Osteocyte (in vitro differentiated cells): ENCODE results near the gene BAIAP3. TPM values are rescaled to one million over a fixed set of nuclear protein-coding genes. Genes with fewer than 3 reads are reported as not detected.

Experiments
- DNase-seq: peaks from one replicate; pipeline ENCODE4 v3.0.0; 2021; ENCODE audit warnings: mixed read lengths; ENCODE audit not compliant: unreplicated experiment; ENCODE audit errors: extremely low spot score
- H3K27ac Mint-ChIP-seq: one replicate; pipeline ENCODE4 v1.8.0; 2021; ENCODE audit warnings: mild to moderate bottlenecking, mixed read lengths; ENCODE audit not compliant: unreplicated experiment
- H3K27me3 Mint-ChIP-seq: one replicate; pipeline ENCODE4 v1.8.0; 2021; ENCODE audit warnings: mixed read lengths; ENCODE audit not compliant: unreplicated experiment
- H3K36me3 Mint-ChIP-seq: one replicate; pipeline ENCODE4 v1.8.0; 2021; ENCODE audit warnings: mixed read lengths; ENCODE audit not compliant: unreplicated experiment
- H3K4me1 Mint-ChIP-seq: one replicate; pipeline ENCODE4 v1.8.0; 2021; ENCODE audit warnings: mixed read lengths; ENCODE audit not compliant: unreplicated experiment
- H3K4me3 Mint-ChIP-seq: one replicate; pipeline ENCODE4 v1.8.0; 2021; ENCODE audit warnings: mild to moderate bottlenecking, moderate library complexity, mixed read lengths; ENCODE audit not compliant: unreplicated experiment
- H3K9me3 Mint-ChIP-seq: one replicate; pipeline ENCODE4 v1.8.0; 2021; ENCODE audit warnings: mixed read lengths; ENCODE audit not compliant: unreplicated experiment
- total RNA-seq: library from RNA; stranded (reverse); gene quantifications from 2 replicates; pipeline ENCODE4 v1.2.1, GENCODE V29; 2021
- TF ChIP-seq, protein P1 (sequence below): fragments of 200-600 bp; sonication (generic); IDR thresholded peaks from 2 replicates; pipeline ENCODE4 v1.5.0; 2021; ENCODE audit warnings: antibody characterized with exemption, mild to moderate bottlenecking, moderate library complexity

BAIAP3 gene
- total RNA-seq, 1 donor from 2014 or later: 0.48 TPM

- Mint-ChIP-seq H3K27me3 (peaks cover 23% of the 10 kb centered on the region), H3K9me3 (no peaks in the 10 kb centered on the region), H3K27ac (no peak overlapping the region), H3K4me3 (no peak overlapping the region), H3K4me1 (peaks cover 2% of the 10 kb centered on the region), H3K36me3 (no peaks in the 10 kb centered on the region)
- peak; percentile 92 for DNase-seq
- TF ChIP-seq, protein P1, sequence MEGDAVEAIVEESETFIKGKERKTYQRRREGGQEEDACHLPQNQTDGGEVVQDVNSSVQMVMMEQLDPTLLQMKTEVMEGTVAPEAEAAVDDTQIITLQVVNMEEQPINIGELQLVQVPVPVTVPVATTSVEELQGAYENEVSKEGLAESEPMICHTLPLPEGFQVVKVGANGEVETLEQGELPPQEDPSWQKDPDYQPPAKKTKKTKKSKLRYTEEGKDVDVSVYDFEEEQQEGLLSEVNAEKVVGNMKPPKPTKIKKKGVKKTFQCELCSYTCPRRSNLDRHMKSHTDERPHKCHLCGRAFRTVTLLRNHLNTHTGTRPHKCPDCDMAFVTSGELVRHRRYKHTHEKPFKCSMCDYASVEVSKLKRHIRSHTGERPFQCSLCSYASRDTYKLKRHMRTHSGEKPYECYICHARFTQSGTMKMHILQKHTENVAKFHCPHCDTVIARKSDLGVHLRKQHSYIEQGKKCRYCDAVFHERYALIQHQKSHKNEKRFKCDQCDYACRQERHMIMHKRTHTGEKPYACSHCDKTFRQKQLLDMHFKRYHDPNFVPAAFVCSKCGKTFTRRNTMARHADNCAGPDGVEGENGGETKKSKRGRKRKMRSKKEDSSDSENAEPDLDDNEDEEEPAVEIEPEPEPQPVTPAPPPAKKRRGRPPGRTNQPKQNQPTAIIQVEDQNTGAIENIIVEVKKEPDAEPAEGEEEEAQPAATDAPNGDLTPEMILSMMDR: peak; percentile 76
Measured at GRCh38 chr16:1300664-1301476, 32.6 kb upstream of the BAIAP3 start.

- H3K27me3 Mint-ChIP-seq: peaks cover 23% of the 10 kb centered on the region
- TF ChIP-seq, protein P1: no peak
- no peaks in the 10 kb centered on the region for H3K9me3 Mint-ChIP-seq
- H3K4me1 Mint-ChIP-seq: peaks cover 2% of the 10 kb centered on the region
- H3K27ac Mint-ChIP-seq: no peak overlapping the region
- no peaks in the 10 kb centered on the region for H3K36me3 Mint-ChIP-seq
- no peak overlapping the region for H3K4me3 Mint-ChIP-seq
- DNase-seq: no peak
Measured at GRCh38 chr16:1301562-1301961, 31.9 kb upstream of the BAIAP3 start.

GRCh38 chr16:1305823-1306222 lies 27.6 kb upstream of the BAIAP3 start:
- no peak overlapping the region for H3K27ac Mint-ChIP-seq

GRCh38 chr16:1306334-1306733 lies 27.1 kb upstream of the BAIAP3 start:
- no peak for DNase-seq
- H3K4me3 Mint-ChIP-seq: no peak overlapping the region
- peaks cover 13% of the 10 kb centered on the region for H3K4me1 Mint-ChIP-seq
- TF ChIP-seq, protein P1: no peak
- no peaks in the 10 kb centered on the region for H3K36me3 Mint-ChIP-seq
- no peak overlapping the region for H3K27ac Mint-ChIP-seq
- H3K27me3 Mint-ChIP-seq: no peaks in the 10 kb centered on the region
- H3K9me3 Mint-ChIP-seq: no peaks in the 10 kb centered on the region

More at GRCh38 chr16:1305823-1306222, 27.6 kb upstream of the BAIAP3 start:
- no peaks in the 10 kb centered on the region for H3K27me3 Mint-ChIP-seq
- TF ChIP-seq, protein P1: no peak
- H3K4me1 Mint-ChIP-seq: peaks cover 8% of the 10 kb centered on the region
- no peak overlapping the region for H3K4me3 Mint-ChIP-seq
- H3K9me3 Mint-ChIP-seq: no peaks in the 10 kb centered on the region
- DNase-seq: no peak
- H3K36me3 Mint-ChIP-seq: no peaks in the 10 kb centered on the region
